ENCODE measurements around the gene CLPTM1L. TPM values are rescaled to one million over a fixed set of nuclear protein-coding genes. Genes with fewer than 3 reads are reported as not detected.

The CLPTM1L gene
- total RNA-seq, 3 donors from 2014 or later: 94.0 to 121 (median 107) TPM

GRCh38 chr5:1300581-1301083 is 44.3 kb downstream of the CLPTM1L start:
- Histone ChIP-seq H3K4me1 (no peaks in the 10 kb centered on the region), H3K27ac (no peak overlapping the region), H3K27me3 (peaks cover 0 to 2% of the 10 kb centered on the region in 2 donors), H3K4me3 (no peak overlapping the region), H3K36me3 (no peaks in the 10 kb centered on the region), H3K9me3 (no peaks in the 10 kb centered on the region)
- intact Hi-C loops (cut with DNase I; ENCODE audit: low total_unique reads): no loop called here
- TF ChIP-seq CTCF (IDR thresholded peaks at IDR 0.05) (no peak), POLR2A (IDR thresholded peaks at IDR 0.05) (no peak), POLR2AphosphoS5 (IDR thresholded peaks at IDR 0.05) (no peak)
- peak in 1 of 2 donors; percentile 48 for DNase-seq (ENCODE audit: low spot score in 2 of 2)

- no peaks in the 10 kb centered on the region for H3K36me3 ChIP-seq
- H3K9me3 ChIP-seq: no peaks in the 10 kb centered on the region
- no peak for DNase-seq (ENCODE audit: low spot score in 2 of 2)
- peaks cover 2 to 9% of the 10 kb centered on the region in 2 donors for H3K27me3 ChIP-seq
- TF ChIP-seq POLR2AphosphoS5 (IDR thresholded peaks at IDR 0.05) (no peak), POLR2A (IDR thresholded peaks at IDR 0.05) (no peak), CTCF (IDR thresholded peaks at IDR 0.05) (no peak)
- H3K4me3 ChIP-seq: no peak overlapping the region
- H3K27ac ChIP-seq: no peak overlapping the region
- intact Hi-C loops (cut with DNase I; ENCODE audit: low total_unique reads): no loop called here
- peaks cover 0 to 1% of the 10 kb centered on the region in 2 donors for H3K4me1 ChIP-seq
These were observed 44.9 kb downstream of the CLPTM1L start for GRCh38 chr5:1299961-1300360.

GRCh38 chr5:1299511-1299850 is 45.4 kb downstream of the CLPTM1L start:
- Histone ChIP-seq H3K4me3 (no peak overlapping the region), H3K27ac (no peak overlapping the region), H3K4me1 (peaks cover 0 to 5% of the 10 kb centered on the region in 2 donors), H3K27me3 (peaks cover 7 to 14% of the 10 kb centered on the region in 2 donors), H3K9me3 (no peaks in the 10 kb centered on the region), H3K36me3 (no peaks in the 10 kb centered on the region)
- TF ChIP-seq POLR2AphosphoS5 (IDR thresholded peaks at IDR 0.05) (no peak), CTCF (IDR thresholded peaks at IDR 0.05) (no peak), POLR2A (IDR thresholded peaks at IDR 0.05) (no peak)
- DNase-seq (ENCODE audit: low spot score in 2 of 2): no peak
- intact Hi-C loops (cut with DNase I; ENCODE audit: low total_unique reads): no loop called here

GRCh38 chr5:1298723-1299510 is 46.0 kb downstream of the CLPTM1L start:
- Histone ChIP-seq H3K4me1 (peaks cover 0 to 5% of the 10 kb centered on the region in 2 donors), H3K9me3 (no peaks in the 10 kb centered on the region), H3K36me3 (no peaks in the 10 kb centered on the region), H3K4me3 (no peak overlapping the region), H3K27ac (no peak overlapping the region), H3K27me3 (peaks cover 11 to 19% of the 10 kb centered on the region in 2 donors)
- intact Hi-C loops (cut with DNase I; ENCODE audit: low total_unique reads): no loop called here
- TF ChIP-seq CTCF (IDR thresholded peaks at IDR 0.05) (no peak), POLR2A (IDR thresholded peaks at IDR 0.05) (no peak), POLR2AphosphoS5 (IDR thresholded peaks at IDR 0.05) (no peak)
- DNase-seq (ENCODE audit: low spot score in 2 of 2): peak in 1 of 2 donors; percentile 42

GRCh38 chr5:1298067-1298551 is 46.8 kb downstream of the CLPTM1L start:
- Histone ChIP-seq H3K36me3 (no peaks in the 10 kb centered on the region), H3K4me1 (peaks cover 0 to 5% of the 10 kb centered on the region in 2 donors), H3K27ac (no peak overlapping the region), H3K9me3 (no peaks in the 10 kb centered on the region), H3K4me3 (no peak overlapping the region), H3K27me3 (peaks cover 11 to 27% of the 10 kb centered on the region in 2 donors)
- intact Hi-C loops (cut with DNase I; ENCODE audit: low total_unique reads): no loop called here
- peak in 1 of 2 donors; percentile 31 for DNase-seq (ENCODE audit: low spot score in 2 of 2)
- TF ChIP-seq CTCF (IDR thresholded peaks at IDR 0.05) (no peak), POLR2A (IDR thresholded peaks at IDR 0.05) (no peak), POLR2AphosphoS5 (IDR thresholded peaks at IDR 0.05) (no peak)

Data from breast epithelium (tissue), 4 donors.